Activated naive CD8-positive, alpha-beta T cell treated with anti-CD3 and anti-CD28 coated beads, Interleukin-2, amount 50 U/mL, for 24 hours (primary cell): ENCODE data around the gene JAG1.
"Not testable (repeated sequence)": the region's sequence is repeated elsewhere in the genome, so short reads cannot be mapped to it uniquely, and the experiment has no call there.

Experiments used
- ATAC-seq: fragments of 150-1000 bp; cut with Tn5 transposase; one replicate; pipeline ENCODE4 v1.10.0; 2021
- DNase-seq: peaks from one replicate; pipeline ENCODE4 v3.0.0; 2021
- H3K27ac Mint-ChIP-seq: one replicate; pipeline ENCODE4 v1.8.0; 2021; ENCODE audit warnings: mild to moderate bottlenecking, mixed read lengths
- H3K27me3 Mint-ChIP-seq: one replicate; pipeline ENCODE4 v1.8.0; 2021; ENCODE audit warnings: mixed read lengths
- H3K36me3 Mint-ChIP-seq: one replicate; pipeline ENCODE4 v1.8.0; 2021; ENCODE audit warnings: low read depth, mixed read lengths
- H3K4me1 Mint-ChIP-seq: one replicate; pipeline ENCODE4 v1.8.0; 2021; ENCODE audit warnings: mixed read lengths
- H3K4me3 Mint-ChIP-seq: one replicate; pipeline ENCODE4 v1.8.0; 2021; ENCODE audit warnings: mild to moderate bottlenecking, moderate library complexity, mixed read lengths
- H3K9me3 Mint-ChIP-seq: one replicate; pipeline ENCODE4 v1.8.0; 2021; ENCODE audit warnings: mixed read lengths

Gene JAG1

GRCh38 chr20:10634683-10635411 is 39.0 kb downstream of the JAG1 start:
- Mint-ChIP-seq H3K36me3 (no peaks in the 10 kb centered on the region), H3K4me3 (no peak overlapping the region), H3K9me3 (no peaks in the 10 kb centered on the region), H3K27ac (no peak overlapping the region), H3K4me1 (no peaks in the 10 kb centered on the region), H3K27me3 (no peaks in the 10 kb centered on the region)
- no peak for DNase-seq
- no peak for ATAC-seq

- no peaks in the 10 kb centered on the region for H3K27me3 Mint-ChIP-seq
- ATAC-seq = no peak
- no peak overlapping the region for H3K4me3 Mint-ChIP-seq
- no peaks in the 10 kb centered on the region for H3K36me3 Mint-ChIP-seq
- H3K27ac Mint-ChIP-seq = no peak overlapping the region
- no peak for DNase-seq
- no peaks in the 10 kb centered on the region for H3K4me1 Mint-ChIP-seq
- no peaks in the 10 kb centered on the region for H3K9me3 Mint-ChIP-seq
Observed at GRCh38 chr20:10634211-10634610, 39.6 kb downstream of the JAG1 start.

- Mint-ChIP-seq H3K9me3 (no peaks in the 10 kb centered on the region), H3K27me3 (no peaks in the 10 kb centered on the region), H3K27ac (no peak overlapping the region), H3K4me1 (no peaks in the 10 kb centered on the region), H3K36me3 (no peaks in the 10 kb centered on the region), H3K4me3 (no peak overlapping the region)
- ATAC-seq = no peak
- DNase-seq = no peak
Observed at GRCh38 chr20:10633718-10634117, 40.1 kb downstream of the JAG1 start.

- no peak overlapping the region for H3K4me3 Mint-ChIP-seq
Observed at GRCh38 chr20:10632721-10633509, 40.9 kb downstream of the JAG1 start.

GRCh38 chr20:10631126-10631525 is 42.7 kb downstream of the JAG1 start:
- no peaks in the 10 kb centered on the region for H3K4me1 Mint-ChIP-seq
- ATAC-seq (no peak), DNase-seq (no peak)
- H3K9me3 Mint-ChIP-seq = no peaks in the 10 kb centered on the region
- peaks cover 4% of the 10 kb centered on the region for H3K36me3 Mint-ChIP-seq
- H3K4me3 Mint-ChIP-seq = no peak overlapping the region
- no peak overlapping the region for H3K27ac Mint-ChIP-seq
- no peaks in the 10 kb centered on the region for H3K27me3 Mint-ChIP-seq

More at GRCh38 chr20:10632721-10633509, 40.9 kb downstream of the JAG1 start:
- DNase-seq (no peak), ATAC-seq (no peak)
- H3K36me3 Mint-ChIP-seq = no peaks in the 10 kb centered on the region
- H3K9me3 Mint-ChIP-seq = no peaks in the 10 kb centered on the region
- no peak overlapping the region for H3K27ac Mint-ChIP-seq
- H3K27me3 Mint-ChIP-seq = no peaks in the 10 kb centered on the region
- no peaks in the 10 kb centered on the region for H3K4me1 Mint-ChIP-seq

- Mint-ChIP-seq H3K9me3 (no peaks in the 10 kb centered on the region), H3K4me1 (no peaks in the 10 kb centered on the region), H3K36me3 (peaks cover 4% of the 10 kb centered on the region), H3K27ac (no peak overlapping the region), H3K27me3 (no peaks in the 10 kb centered on the region), H3K4me3 (no peak overlapping the region)
- no peak for DNase-seq
- no peak for ATAC-seq
Observed at GRCh38 chr20:10629946-10630650, 43.7 kb downstream of the JAG1 start.

GRCh38 chr20:10626896-10627295 is 46.9 kb downstream of the JAG1 start:
- Mint-ChIP-seq H3K9me3 (no peaks in the 10 kb centered on the region), H3K4me3 (no peak overlapping the region), H3K4me1 (no peaks in the 10 kb centered on the region), H3K36me3 (peaks cover 12% of the 10 kb centered on the region), H3K27me3 (no peaks in the 10 kb centered on the region), H3K27ac (no peak overlapping the region)
- DNase-seq (no peak), ATAC-seq (no peak)

GRCh38 chr20:10625641-10626040 is 48.2 kb downstream of the JAG1 start:
- no peak overlapping the region for H3K27ac Mint-ChIP-seq
- no peaks in the 10 kb centered on the region for H3K27me3 Mint-ChIP-seq
- H3K4me3 Mint-ChIP-seq = no peak overlapping the region
- H3K9me3 Mint-ChIP-seq = no peaks in the 10 kb centered on the region
- ATAC-seq (no peak), DNase-seq (no peak)
- H3K36me3 Mint-ChIP-seq = peaks cover 13% of the 10 kb centered on the region
- H3K4me1 Mint-ChIP-seq = no peaks in the 10 kb centered on the region

- H3K36me3 Mint-ChIP-seq = peaks cover 13% of the 10 kb centered on the region
- H3K4me3 Mint-ChIP-seq = no peak overlapping the region
- no peaks in the 10 kb centered on the region for H3K4me1 Mint-ChIP-seq
- no peak for DNase-seq
- no peaks in the 10 kb centered on the region for H3K9me3 Mint-ChIP-seq
- H3K27ac Mint-ChIP-seq = no peak overlapping the region
- no peak for ATAC-seq
- H3K27me3 Mint-ChIP-seq = no peaks in the 10 kb centered on the region
Observed at GRCh38 chr20:10622657-10623418, 51.0 kb downstream of the JAG1 start.

GRCh38 chr20:10621149-10621548 is 52.6 kb downstream of the JAG1 start:
- Mint-ChIP-seq H3K36me3 (peaks cover 9% of the 10 kb centered on the region), H3K4me1 (no peaks in the 10 kb centered on the region), H3K9me3 (no peaks in the 10 kb centered on the region), H3K27me3 (no peaks in the 10 kb centered on the region), H3K4me3 (no peak overlapping the region), H3K27ac (no peak overlapping the region)
- DNase-seq = no peak
- no peak for ATAC-seq

- Mint-ChIP-seq H3K4me3 (no peak overlapping the region), H3K27me3 (no peaks in the 10 kb centered on the region), H3K27ac (no peak overlapping the region), H3K9me3 (no peaks in the 10 kb centered on the region), H3K4me1 (no peaks in the 10 kb centered on the region), H3K36me3 (peaks cover 16% of the 10 kb centered on the region)
- ATAC-seq = no peak
- DNase-seq = no peak
Observed at GRCh38 chr20:10619427-10619826, 54.4 kb downstream of the JAG1 start.

GRCh38 chr20:10618611-10619245 is 55.1 kb downstream of the JAG1 start:
- Mint-ChIP-seq H3K4me1 (no peaks in the 10 kb centered on the region), H3K27me3 (no peaks in the 10 kb centered on the region), H3K27ac (no peak overlapping the region), H3K9me3 (no peaks in the 10 kb centered on the region), H3K36me3 (peaks cover 11% of the 10 kb centered on the region), H3K4me3 (no peak overlapping the region)
- no peak for DNase-seq
- ATAC-seq = no peak

- not testable (repeated sequence) for H3K27ac Mint-ChIP-seq
Observed at GRCh38 chr20:10617549-10618133, 56.2 kb downstream of the JAG1 start.

GRCh38 chr20:10616212-10616611 is 57.6 kb downstream of the JAG1 start:
- no peak for DNase-seq
- no peaks in the 10 kb centered on the region for H3K9me3 Mint-ChIP-seq

More at GRCh38 chr20:10617549-10618133, 56.2 kb downstream of the JAG1 start:
- H3K36me3 Mint-ChIP-seq = peaks cover 13% of the 10 kb centered on the region
- not testable (repeated sequence) for DNase-seq, H3K4me1 Mint-ChIP-seq, H3K9me3 Mint-ChIP-seq, H3K27me3 Mint-ChIP-seq, ATAC-seq, H3K4me3 Mint-ChIP-seq

More at GRCh38 chr20:10616212-10616611, 57.6 kb downstream of the JAG1 start:
- Mint-ChIP-seq H3K27me3 (no peaks in the 10 kb centered on the region), H3K4me3 (no peak overlapping the region), H3K4me1 (no peaks in the 10 kb centered on the region), H3K27ac (no peak overlapping the region), H3K36me3 (peaks cover 19% of the 10 kb centered on the region)
- ATAC-seq = no peak
